Fibroblast of mammary gland (primary cell): ENCODE data around the gene MARCHF11.

Experiments
- DNase-seq: peaks from one replicate; pipeline ENCODE4 v3.0.0-alpha.2; 2010; ENCODE audit warnings: low read depth
- H3K4me3 ChIP-seq: 2 replicates; pipeline ENCODE4 v1.5.1; 2011; ENCODE audit warnings: low read depth, mild to moderate bottlenecking, low read length, moderate library complexity; ENCODE audit not compliant: control insufficient read depth
- CTCF ChIP-seq: conservative IDR thresholded peaks from 2 replicates; pipeline ENCODE4 v1.5.1; 2011; ENCODE audit warnings: low read depth, low read length, inconsistent platforms; ENCODE audit not compliant: control insufficient read depth, insufficient read depth

The MARCHF11 gene

DNA sequence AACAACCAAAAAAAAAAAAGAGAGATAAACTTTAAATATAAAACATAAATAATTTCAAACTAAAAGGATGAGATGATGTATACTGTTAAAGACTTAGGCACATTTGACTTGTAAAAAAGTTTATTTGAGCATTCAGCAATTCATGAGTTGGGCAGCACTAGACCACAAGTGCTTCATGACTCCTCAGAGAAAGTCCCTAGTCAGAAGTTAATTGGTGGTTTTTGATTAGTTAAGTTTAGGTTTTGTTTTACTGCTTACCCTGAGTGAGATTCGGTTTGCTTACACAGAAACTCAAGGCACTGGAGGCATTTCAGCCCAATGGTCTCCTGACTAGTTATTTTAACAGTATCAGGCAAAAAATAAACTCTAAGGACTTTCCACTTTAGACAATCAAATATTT lies 129.2 kb downstream of the MARCHF11 start:
- no peak for TF ChIP-seq CTCF
- no peak for DNase-seq
- no peak overlapping the region for H3K4me3 ChIP-seq

- no peak for DNase-seq
- TF ChIP-seq CTCF: no peak
- no peak overlapping the region for H3K4me3 ChIP-seq
Observed at GRCh38 chr5:16049761-16050160, 129.8 kb downstream of the MARCHF11 start.

DNA sequence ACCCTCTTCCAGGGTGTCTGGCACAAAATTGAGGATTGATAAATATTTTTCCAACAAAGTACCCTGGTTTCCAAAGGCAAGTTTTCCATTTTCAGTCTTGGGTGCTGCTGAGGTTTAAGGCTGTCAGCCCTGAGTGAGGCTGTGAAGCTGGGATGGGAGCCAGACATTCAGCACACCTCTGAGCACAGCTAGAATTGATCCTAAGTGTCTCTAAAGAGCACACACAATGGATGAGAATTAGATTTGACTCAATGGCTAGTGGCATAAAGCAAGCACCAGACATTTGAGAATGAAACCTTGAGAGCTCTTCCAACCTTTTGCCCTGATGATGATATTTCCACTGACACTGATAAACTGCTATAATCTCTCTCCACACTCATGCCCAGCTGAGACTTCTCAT lies 131.5 kb downstream of the MARCHF11 start:
- H3K4me3 ChIP-seq: no peak overlapping the region
- no peak for TF ChIP-seq CTCF
- no peak for DNase-seq

- no peak for DNase-seq
- no peak overlapping the region for H3K4me3 ChIP-seq
- no peak for TF ChIP-seq CTCF
Observed at GRCh38 chr5:16043349-16043965, 136.1 kb downstream of the MARCHF11 start.

DNA sequence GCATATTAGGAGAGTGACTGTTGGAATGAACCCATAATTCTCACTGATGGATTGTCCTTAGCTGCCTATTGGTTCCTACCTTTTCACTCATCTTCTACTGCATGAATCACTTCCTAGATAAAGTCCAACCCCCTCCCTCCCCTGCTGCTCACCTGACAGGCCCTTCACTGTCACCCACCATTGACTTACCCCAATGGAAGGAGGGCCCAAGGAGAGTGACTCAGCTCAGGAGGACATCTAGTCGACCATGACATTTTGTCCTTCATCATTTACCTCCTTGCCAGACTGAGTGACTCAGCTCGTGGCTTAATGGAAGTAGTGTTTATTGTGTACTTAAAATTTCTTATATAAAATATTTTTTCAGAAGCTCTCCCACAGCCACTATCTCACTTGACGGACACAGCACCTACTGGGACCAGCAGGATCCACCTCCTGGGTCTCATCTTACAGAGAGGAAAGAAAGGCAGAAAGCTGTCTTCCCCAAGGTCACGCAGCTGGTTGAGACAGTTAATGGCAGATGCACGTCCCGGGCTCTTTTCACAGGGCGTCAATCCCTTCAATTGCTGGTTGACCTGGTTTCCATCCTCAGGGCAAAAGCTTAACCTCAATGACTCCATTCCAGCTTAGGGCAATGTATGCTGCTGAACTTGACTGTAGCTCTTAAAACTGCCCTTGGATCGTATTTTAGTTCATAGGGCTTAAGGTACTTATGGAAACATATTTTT lies 142.3 kb downstream of the MARCHF11 start:
- TF ChIP-seq CTCF: no peak
- no peak for DNase-seq
- H3K4me3 ChIP-seq: no peak overlapping the region

DNA sequence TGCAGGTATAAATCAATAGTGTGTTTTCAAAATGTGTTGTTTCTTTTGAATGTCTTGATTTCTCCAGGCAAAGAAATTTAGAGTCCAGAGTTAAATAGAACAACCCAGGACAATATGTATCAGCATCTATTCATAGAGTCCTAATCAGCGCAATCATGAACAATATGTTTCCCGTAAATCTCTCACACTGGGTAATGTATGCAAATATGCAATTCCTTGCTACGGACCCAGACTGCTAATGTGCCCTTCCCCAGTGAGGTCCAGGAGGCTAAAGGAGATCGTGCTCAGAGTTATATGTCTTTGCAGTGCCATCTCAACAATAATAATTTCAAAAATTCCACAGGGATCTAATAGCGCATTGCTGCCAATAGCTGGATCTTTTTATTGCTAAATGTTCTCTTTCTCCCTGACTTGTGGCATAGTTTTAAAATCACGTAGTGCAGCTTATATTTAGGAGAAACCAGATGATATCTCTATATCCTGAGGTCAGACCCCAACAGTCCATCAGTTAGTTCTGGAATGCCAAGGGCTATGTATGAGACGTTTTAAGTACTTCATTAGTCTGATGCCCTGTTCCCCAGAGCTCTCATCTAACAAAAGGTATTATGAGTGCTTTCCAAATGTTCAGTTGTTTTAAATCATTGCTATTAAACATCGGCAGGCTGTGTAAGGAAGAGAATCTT lies 145.1 kb downstream of the MARCHF11 start:
- no peak for TF ChIP-seq CTCF
- H3K4me3 ChIP-seq: no peak overlapping the region
- no peak for DNase-seq
